ENCODE data around the gene TTC19.
"Not testable (repeated sequence)": the region's sequence is repeated elsewhere in the genome, so short reads cannot be mapped to it uniquely, and the experiment has no call there.

TTC19 gene

DNA sequence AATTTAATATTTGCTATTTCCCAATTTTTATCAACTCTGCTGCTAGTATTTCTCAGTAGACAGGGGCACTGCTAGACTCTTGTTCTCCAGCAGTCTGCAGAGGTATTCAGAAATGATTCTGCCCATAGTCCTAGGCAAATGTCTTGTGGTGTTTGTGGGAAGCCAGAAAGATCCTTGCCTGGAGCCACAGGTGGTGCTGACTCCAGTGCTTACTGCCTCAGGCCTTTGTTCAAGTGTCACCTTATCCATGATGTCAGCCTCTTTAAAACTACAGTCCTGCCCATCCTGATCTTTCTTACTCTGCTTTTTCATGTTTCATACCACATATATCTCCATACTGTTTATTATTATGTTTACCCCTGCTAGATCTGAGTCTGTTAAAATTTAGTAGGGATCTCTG, 26.6 kb upstream of the TTC19 start:
- DNase-seq: no peak

- DNase-seq: no peak
Observed at GRCh38 chr17:15973834-15974233, 25.8 kb upstream of the TTC19 start.

DNA sequence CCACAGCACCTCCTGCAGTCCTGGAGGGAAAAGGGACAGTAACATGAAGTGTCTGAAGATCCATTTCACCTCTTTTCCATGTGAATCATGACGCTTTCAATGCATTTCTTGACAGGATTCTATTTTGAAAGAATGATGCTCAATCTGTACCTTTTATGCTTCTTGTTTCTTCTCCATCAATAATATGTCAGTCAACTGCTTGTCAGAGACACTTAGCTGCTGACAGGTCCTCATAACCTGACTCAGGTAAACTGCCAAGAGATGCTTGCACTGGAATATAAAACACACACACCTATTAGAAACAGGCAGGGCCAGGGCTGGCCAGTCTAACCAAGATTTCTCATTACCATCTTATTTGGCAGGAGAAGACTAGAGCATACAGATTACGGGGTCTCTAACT, 21.7 kb upstream of the TTC19 start:
- DNase-seq: no peak

- no peak for DNase-seq
Observed at GRCh38 chr17:15978606-15979005, 21.0 kb upstream of the TTC19 start.

DNA sequence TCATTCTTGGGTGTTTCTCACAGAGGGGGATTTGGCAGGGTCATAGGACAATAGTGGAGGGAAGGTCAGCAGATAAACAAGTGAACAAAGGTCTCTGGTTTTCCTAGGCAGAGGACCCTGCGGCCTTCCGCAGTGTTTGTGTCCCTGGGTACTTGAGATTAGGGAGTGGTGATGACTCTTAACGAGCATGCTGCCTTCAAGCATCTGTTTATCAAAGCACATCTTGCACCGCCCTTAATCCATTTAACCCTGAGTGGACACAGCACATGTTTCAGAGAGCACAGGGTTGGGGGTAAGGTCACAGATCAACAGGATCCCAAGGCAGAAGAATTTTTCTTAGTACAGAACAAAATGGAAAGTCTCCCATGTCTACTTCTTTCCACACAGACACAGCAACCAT, 20.6 kb upstream of the TTC19 start:
- DNase-seq: not testable (repeated sequence)

DNA sequence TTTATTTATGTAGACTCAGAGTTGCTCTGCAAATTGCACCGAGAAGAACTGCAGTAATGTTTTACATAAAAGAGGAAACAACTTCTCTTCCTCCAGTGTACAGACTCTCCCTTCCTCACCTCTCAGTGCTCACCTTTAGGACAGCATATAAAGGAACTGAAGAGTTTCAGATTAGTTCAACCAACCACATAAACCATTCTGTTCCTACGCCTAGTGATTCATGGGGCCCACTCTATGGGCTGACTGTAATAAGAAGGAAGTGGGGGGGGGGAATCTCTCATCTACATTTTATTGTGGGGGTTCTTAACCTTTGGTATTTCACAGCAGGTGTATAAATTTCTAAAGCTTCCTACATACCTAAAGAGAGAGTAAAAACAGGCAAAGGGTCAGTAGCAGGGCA, 18.4 kb upstream of the TTC19 start:
- no peak for DNase-seq

- no peak for DNase-seq
Observed at GRCh38 chr17:15981646-15982580, 17.7 kb upstream of the TTC19 start.

DNA sequence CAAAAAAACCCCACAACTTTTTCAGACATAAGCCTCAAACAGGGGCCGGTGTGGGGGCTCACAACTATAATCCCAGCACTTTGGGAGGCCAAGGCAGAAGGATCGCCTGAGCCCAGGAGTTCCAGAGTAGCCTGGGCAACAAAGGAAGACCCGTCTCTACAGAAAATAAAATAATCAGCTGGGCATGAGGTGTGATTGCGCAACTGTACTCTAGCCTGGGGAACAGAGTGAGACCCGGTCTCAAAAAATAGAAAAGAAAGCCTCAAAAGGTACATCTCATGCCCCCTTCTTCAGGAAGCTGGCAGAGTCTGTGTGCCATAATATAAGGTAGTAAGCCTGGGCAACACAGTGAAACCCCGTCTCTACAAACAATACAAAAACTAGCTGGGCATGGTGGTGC, 3.3 kb upstream of the TTC19 start:
- DNase-seq: no peak

DNA sequence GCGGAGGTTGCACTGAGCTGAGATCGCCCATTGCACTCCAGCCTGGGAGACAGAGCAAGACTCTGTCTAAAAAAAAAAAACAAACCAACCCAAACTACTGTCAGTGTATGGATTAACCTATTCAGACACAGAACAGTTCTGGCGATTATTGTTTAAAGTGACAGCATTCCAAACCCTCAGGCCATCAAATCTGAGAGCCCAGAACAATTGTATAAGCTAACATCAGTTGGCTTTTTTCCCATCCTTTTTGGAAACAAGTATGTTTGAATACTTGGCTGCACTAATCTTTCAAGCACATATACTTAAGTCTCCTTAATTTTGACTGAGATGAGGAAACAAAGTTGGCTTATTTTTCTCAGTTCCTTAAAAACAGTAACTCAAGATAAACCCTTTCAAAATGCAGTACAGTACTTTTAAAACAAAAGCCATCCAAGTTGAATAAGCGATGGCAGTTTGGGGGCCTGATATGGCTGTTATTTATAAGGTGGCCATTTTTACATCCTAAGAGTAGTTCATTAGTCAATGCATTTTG, 1.5 kb upstream of the TTC19 start:
- no peak for DNase-seq

GRCh38 chr17:15999974-16000827, 577 bp downstream of the TTC19 start:
- DNase-seq: no peak

DNA sequence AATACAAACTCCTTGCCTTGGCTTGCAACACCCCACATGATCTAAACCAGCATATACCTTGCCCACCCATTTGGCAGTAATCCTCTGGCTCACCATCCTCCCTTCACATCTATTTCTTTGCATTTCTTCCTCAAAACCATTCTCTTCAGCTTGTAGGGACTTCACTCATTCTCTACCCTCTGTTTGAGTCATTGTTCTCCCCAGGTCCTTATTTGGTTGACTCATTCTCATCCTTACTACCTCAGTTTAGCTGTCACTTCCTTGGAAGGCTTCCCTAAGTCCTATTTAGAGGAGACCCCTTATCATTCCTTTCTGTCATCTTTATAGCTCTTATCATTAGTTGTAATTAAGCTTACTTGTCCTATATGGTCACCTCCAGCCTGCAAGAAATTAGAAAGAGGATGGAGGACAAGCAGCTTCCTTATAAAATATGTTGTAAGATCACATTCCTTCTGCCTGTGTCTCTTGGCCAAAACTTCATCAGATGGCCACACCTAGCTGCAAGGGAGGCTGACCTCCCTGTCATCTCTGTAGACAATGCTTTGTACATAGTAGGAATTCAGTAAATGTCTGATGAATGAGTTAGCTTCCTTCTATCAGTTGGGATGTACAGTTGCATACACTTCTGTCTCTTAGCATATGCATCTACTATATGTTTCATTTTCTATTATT, 1.7 kb downstream of the TTC19 start:
- no peak for DNase-seq

GRCh38 chr17:16002708-16003260, 3.2 kb downstream of the TTC19 start:
- DNase-seq: no peak

DNA sequence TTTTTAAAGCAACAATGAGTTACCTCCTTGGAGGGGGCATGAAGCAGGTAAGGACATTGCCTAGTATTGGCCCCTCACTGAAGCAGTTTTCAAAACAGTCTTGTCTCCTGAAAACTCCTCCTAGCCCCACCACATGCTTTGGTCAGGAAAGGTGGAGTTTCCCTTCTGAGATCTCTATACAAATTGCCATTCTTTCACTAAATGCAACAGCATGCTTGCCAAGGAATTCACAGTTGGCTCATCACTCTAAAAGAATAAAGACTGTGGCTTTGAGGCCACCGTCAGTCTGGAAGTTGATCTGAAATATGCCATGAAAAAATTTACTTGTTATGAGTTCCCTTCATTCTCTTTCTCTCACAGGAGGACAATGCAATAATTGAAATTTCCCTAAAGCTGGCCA, 4.2 kb downstream of the TTC19 start:
- DNase-seq: no peak

- DNase-seq: no peak
Observed at GRCh38 chr17:16005636-16006035, 6.0 kb downstream of the TTC19 start.

GRCh38 chr17:16007439-16007838, 7.8 kb downstream of the TTC19 start:
- no peak for DNase-seq

- no peak for DNase-seq
Observed at GRCh38 chr17:16013943-16014407, 14.4 kb downstream of the TTC19 start.

DNA sequence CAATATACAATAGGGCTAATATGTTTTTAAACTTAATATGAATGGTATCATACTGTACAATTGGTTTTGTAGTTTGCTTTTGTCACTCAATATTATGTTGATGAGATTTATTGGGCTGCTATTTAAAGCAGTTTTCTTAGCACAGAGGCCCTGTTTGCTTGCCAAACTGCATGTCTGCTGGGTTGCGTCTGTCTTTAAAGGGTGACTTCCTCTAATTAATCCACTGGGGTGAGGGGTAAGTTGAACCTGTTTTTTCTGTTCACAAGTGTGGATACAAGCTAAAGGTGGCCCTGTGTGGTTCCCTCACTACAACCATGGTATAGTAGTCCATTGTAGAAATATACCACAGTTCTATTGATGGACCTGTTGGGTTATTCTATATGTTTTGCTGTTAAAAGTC, 19.7 kb downstream of the TTC19 start:
- DNase-seq: no peak

DNA sequence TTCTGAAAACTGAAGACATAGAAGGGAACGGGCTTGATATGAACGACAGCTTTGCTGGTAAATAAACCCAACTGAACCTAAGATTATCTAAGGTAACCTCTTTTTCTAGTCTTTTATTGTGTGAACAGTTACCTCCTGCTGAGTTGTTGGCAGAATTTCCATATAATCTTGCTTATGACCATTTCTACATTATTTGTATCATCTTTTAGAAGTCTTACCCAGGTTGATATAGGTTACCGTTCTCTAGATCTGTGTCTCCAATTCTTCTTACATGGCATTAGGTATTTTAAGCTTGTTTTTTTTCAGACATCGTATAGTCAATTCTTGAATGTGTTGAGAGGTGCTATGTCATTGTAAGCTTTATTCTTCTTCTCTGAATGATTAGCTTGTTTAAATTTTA, 24.3 kb downstream of the TTC19 start:
- DNase-seq: no peak

- DNase-seq: no peak
Observed at GRCh38 chr17:16025202-16025601, 25.6 kb downstream of the TTC19 start.

- no peak for DNase-seq
Observed at GRCh38 chr17:16026895-16027294, 27.3 kb downstream of the TTC19 start.

DNA sequence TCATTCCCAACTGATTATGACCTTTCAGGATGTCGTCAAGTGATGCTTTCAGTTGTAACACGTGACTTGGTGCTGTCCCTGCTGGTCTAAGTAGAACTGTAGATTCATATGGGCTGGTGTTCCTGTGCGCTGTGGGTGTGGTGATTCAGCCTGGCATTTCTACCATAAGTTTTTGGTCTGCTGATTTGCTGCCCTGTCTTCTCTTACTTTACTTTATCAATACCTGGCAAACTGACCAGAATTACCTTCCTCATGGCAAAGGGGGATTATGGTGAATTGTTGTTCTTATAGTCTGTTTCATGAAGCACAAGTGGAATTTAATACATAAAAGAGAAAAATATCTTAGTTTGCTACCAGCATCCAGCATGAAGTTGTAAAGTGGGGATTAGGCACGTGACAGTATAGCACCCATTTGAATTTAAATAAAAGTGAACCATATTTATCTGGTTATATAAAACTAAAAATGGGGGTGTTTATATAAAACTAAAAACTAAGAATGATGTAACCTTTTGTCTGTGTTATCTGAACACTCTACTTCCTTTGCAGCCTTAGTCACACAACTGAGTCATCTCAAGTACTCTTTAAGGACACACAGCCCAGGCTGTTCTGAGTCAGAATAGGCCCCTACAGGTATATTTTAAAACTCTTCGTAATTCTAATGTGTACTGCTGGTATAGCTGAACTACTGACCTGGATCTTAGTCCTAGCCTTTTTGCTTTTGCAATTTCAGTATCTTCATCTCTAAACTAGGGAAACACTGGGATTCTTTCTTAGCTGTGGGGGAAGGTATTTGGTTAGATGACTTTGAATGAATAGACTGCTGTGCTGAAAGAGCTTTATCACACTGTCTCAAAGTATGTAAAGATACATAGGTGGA, 28.3 kb downstream of the TTC19 start:
- DNase-seq: no peak

All from NCI-H2081 treated with DMSO at 0.1 percent for 48 hours (cell line).